ENCODE data around the gene MTMR2. TPM values are rescaled to one million over a fixed set of nuclear protein-coding genes. Genes with fewer than 3 reads are reported as not detected.

MTMR2 gene
- total and polyA plus RNA-seq, 2 experiments from 2014 or later = 22.9 to 36.6 TPM

GRCh38 chr11:95910638-95911368 lies 13.1 kb downstream of the MTMR2 start:
- WGBS (ENCODE audit: low lambda C conversion rate, missing lambda C conversion rate) = 90% methylated on average over 4 of the region's 4 CpGs
- H3K4me1 ChIP-seq (ENCODE audit: insufficient read depth) = no peaks in the 10 kb centered on the region
- H4K20me1 ChIP-seq (ENCODE audit: insufficient read depth, poor library complexity, severe bottlenecking) = no peaks in the 10 kb centered on the region
- TF ChIP-seq EZH2phosphoT487 (IDR thresholded peaks at IDR 0.05; ENCODE audit: low read depth, severe bottlenecking, unreplicated experiment) = no peak
- TF ChIP-seq, protein P1, sequence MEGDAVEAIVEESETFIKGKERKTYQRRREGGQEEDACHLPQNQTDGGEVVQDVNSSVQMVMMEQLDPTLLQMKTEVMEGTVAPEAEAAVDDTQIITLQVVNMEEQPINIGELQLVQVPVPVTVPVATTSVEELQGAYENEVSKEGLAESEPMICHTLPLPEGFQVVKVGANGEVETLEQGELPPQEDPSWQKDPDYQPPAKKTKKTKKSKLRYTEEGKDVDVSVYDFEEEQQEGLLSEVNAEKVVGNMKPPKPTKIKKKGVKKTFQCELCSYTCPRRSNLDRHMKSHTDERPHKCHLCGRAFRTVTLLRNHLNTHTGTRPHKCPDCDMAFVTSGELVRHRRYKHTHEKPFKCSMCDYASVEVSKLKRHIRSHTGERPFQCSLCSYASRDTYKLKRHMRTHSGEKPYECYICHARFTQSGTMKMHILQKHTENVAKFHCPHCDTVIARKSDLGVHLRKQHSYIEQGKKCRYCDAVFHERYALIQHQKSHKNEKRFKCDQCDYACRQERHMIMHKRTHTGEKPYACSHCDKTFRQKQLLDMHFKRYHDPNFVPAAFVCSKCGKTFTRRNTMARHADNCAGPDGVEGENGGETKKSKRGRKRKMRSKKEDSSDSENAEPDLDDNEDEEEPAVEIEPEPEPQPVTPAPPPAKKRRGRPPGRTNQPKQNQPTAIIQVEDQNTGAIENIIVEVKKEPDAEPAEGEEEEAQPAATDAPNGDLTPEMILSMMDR (IDR thresholded peaks at IDR 0.05; ENCODE audit: poor library complexity) = no peak
- no peak for TF ChIP-seq EZH2 (IDR thresholded peaks at IDR 0.05; ENCODE audit: borderline replicate concordance)
- no peaks in the 10 kb centered on the region for H3K9me3 ChIP-seq (ENCODE audit: low read depth)
- no peaks in the 10 kb centered on the region for H3K27me3 ChIP-seq
- H2AFZ ChIP-seq = no peak overlapping the region
- DNase-seq (ENCODE audit: low spot score) = no peak
- no peak overlapping the region for H3K4me2 ChIP-seq
- H3K36me3 ChIP-seq (replicated peaks; ENCODE audit: insufficient read depth, low read depth) = no peaks in the 10 kb centered on the region
- H3K79me2 ChIP-seq = peaks cover 85% of the 10 kb centered on the region
- no peak overlapping the region for H3K4me3 ChIP-seq
- H3K27ac ChIP-seq = no peak overlapping the region
- H3K9me2 ChIP-seq (replicated peaks; ENCODE audit: insufficient read depth) = no peaks in the 10 kb centered on the region

DNA sequence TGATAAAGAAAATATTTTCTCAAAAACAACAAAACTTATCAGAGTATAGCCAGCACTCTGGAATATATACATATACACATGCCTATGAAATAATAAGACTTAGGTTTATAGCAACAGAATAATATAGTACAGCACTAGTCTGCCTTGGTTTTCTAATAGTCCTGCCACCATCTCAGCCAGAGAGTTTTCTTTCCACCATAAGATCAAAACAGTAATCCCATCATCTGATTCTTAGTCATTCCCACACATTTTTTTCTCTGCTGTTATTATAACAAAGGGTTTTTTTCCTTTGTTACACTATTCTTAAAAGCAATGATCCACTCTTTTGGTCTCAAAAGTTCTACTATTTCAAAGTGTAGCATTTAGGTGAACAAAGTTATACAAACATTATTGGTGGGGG lies 15.1 kb downstream of the MTMR2 start:
- Histone ChIP-seq H4K20me1 (ENCODE audit: insufficient read depth, poor library complexity, severe bottlenecking) (no peaks in the 10 kb centered on the region), H3K9me2 (replicated peaks; ENCODE audit: insufficient read depth) (no peaks in the 10 kb centered on the region), H3K4me1 (ENCODE audit: insufficient read depth) (peaks cover under 1% of the 10 kb centered on the region), H3K4me3 (no peak overlapping the region), H3K9me3 (ENCODE audit: low read depth) (no peaks in the 10 kb centered on the region), H3K4me2 (no peak overlapping the region), H2AFZ (no peak overlapping the region), H3K79me2 (peaks cover 77% of the 10 kb centered on the region), H3K36me3 (replicated peaks; ENCODE audit: insufficient read depth, low read depth) (no peaks in the 10 kb centered on the region), H3K27me3 (no peaks in the 10 kb centered on the region), H3K27ac (no peak overlapping the region)
- no peak for DNase-seq (ENCODE audit: low spot score)
- no peak for TF ChIP-seq EZH2 (IDR thresholded peaks at IDR 0.05; ENCODE audit: borderline replicate concordance)
- TF ChIP-seq EZH2phosphoT487 (IDR thresholded peaks at IDR 0.05; ENCODE audit: low read depth, severe bottlenecking, unreplicated experiment) = no peak
- TF ChIP-seq, protein P1 (IDR thresholded peaks at IDR 0.05; ENCODE audit: poor library complexity) = no peak

DNA sequence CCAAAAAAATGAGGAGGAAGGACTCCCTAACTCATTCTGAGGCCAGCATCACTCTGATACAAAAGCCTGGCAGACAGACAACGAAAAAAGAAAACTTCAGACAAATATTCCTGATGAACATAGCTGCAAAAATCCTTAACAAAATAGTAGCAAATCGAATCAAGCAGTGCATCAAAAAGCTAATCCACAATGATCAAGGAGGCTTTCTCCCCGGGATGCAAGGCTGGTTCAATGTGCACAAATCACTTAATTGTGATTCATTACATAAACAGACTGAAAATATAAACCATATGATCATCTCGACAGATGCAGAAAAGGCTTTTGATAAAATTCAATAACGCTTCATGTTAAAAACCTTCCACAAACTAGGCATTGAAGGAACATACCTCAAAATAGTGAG lies 16.4 kb downstream of the MTMR2 start:
- TF ChIP-seq, protein P1 (IDR thresholded peaks at IDR 0.05; ENCODE audit: poor library complexity) = no peak
- TF ChIP-seq EZH2 (IDR thresholded peaks at IDR 0.05; ENCODE audit: borderline replicate concordance) (no peak), EZH2phosphoT487 (IDR thresholded peaks at IDR 0.05; ENCODE audit: low read depth, severe bottlenecking, unreplicated experiment) (no peak)
- H3K4me1 ChIP-seq (ENCODE audit: insufficient read depth) = peaks cover 3% of the 10 kb centered on the region
- no peak overlapping the region for H3K4me3 ChIP-seq
- no peak overlapping the region for H3K27ac ChIP-seq
- peaks cover 89% of the 10 kb centered on the region for H3K79me2 ChIP-seq
- WGBS (ENCODE audit: low lambda C conversion rate, missing lambda C conversion rate) = 90% methylated on average over 5 of the region's 5 CpGs
- no peak overlapping the region for H2AFZ ChIP-seq
- H3K4me2 ChIP-seq = no peak overlapping the region
- no peaks in the 10 kb centered on the region for H4K20me1 ChIP-seq (ENCODE audit: insufficient read depth, poor library complexity, severe bottlenecking)
- H3K9me3 ChIP-seq (ENCODE audit: low read depth) = no peaks in the 10 kb centered on the region
- no peaks in the 10 kb centered on the region for H3K36me3 ChIP-seq (replicated peaks; ENCODE audit: insufficient read depth, low read depth)
- H3K9me2 ChIP-seq (replicated peaks; ENCODE audit: insufficient read depth) = no peaks in the 10 kb centered on the region
- DNase-seq (ENCODE audit: low spot score) = no peak
- no peaks in the 10 kb centered on the region for H3K27me3 ChIP-seq

All from hepatocyte (in vitro differentiated cells).